ENCODE data around the gene NCOA7. TPM values are rescaled to one million over a fixed set of nuclear protein-coding genes. Genes with fewer than 3 reads are reported as not detected.
A peak's percentile ranks its signal among the peaks of the same experiment; 100 is the strongest.

NCOA7 gene
- total RNA-seq, 1 experiment from 2014 or later: 13.8 TPM

GRCh38 chr6:125811259-125811658 lies 20.5 kb downstream of the NCOA7 start:
- Histone ChIP-seq H4K20me1 (ENCODE audit: insufficient read depth) (no peaks in the 10 kb centered on the region), H3K9me2 (ENCODE audit: insufficient read depth) (no peaks in the 10 kb centered on the region), H2AFZ (ENCODE audit: low read depth, low read length, poor library complexity, severe bottlenecking) (no peak overlapping the region), H3K4me1 (ENCODE audit: control insufficient read depth in 1 of 2, insufficient read depth in 2 of 2, low read length in 2 of 2) (peaks cover 4 to 10% of the 10 kb centered on the region in 2 experiments; a peak in 3 of 4 replicates), H3K9ac (ENCODE audit: low read length) (no peak overlapping the region), H3K79me2 (ENCODE audit: insufficient read depth, low read length) (no peaks in the 10 kb centered on the region), H3K4me2 (ENCODE audit: low read length) (no peak overlapping the region), H3K27ac (ENCODE audit: low read depth, low read length) (no peak overlapping the region), H3K9me3 (ENCODE audit: control insufficient read depth in 1 of 2, insufficient read depth in 1 of 2, low read depth in 1 of 2, low read length in 2 of 2) (no peaks in the 10 kb centered on the region), H3K36me3 (ENCODE audit: control insufficient read depth in 1 of 2, insufficient read depth in 2 of 2, low read length in 2 of 2) (no peaks in the 10 kb centered on the region), H3K27me3 (ENCODE audit: insufficient read depth, low read length) (no peaks in the 10 kb centered on the region), H3K4me3 (replicated peaks in 1 of 2; ENCODE audit: low read depth in 1 of 2, low read length in 2 of 2) (no peak overlapping the region)
- no TSS peak for BruUV-seq (replicated peaks)
- POLR2A ChIA-PET: no interaction called here
- RAD21 ChIA-PET (ENCODE audit: low non-redundant PET in 1 of 2, low total read pairs in 2 of 2, uncharacterized antibody in 2 of 2, unreplicated experiment in 2 of 2): no interaction called here
- ATAC-seq (no peak), DNase-seq (ENCODE audit: low read depth, low spot score) (no peak)
- TF ChIP-seq, protein P1, sequence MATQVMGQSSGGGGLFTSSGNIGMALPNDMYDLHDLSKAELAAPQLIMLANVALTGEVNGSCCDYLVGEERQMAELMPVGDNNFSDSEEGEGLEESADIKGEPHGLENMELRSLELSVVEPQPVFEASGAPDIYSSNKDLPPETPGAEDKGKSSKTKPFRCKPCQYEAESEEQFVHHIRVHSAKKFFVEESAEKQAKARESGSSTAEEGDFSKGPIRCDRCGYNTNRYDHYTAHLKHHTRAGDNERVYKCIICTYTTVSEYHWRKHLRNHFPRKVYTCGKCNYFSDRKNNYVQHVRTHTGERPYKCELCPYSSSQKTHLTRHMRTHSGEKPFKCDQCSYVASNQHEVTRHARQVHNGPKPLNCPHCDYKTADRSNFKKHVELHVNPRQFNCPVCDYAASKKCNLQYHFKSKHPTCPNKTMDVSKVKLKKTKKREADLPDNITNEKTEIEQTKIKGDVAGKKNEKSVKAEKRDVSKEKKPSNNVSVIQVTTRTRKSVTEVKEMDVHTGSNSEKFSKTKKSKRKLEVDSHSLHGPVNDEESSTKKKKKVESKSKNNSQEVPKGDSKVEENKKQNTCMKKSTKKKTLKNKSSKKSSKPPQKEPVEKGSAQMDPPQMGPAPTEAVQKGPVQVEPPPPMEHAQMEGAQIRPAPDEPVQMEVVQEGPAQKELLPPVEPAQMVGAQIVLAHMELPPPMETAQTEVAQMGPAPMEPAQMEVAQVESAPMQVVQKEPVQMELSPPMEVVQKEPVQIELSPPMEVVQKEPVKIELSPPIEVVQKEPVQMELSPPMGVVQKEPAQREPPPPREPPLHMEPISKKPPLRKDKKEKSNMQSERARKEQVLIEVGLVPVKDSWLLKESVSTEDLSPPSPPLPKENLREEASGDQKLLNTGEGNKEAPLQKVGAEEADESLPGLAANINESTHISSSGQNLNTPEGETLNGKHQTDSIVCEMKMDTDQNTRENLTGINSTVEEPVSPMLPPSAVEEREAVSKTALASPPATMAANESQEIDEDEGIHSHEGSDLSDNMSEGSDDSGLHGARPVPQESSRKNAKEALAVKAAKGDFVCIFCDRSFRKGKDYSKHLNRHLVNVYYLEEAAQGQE (IDR thresholded peaks at IDR 0.05; ENCODE audit: low read depth): no peak
- intact Hi-C loops (cut with micrococcal nuclease): no loop called here
- CTCF ChIA-PET: no interaction called here

- Histone ChIP-seq H3K79me2 (ENCODE audit: insufficient read depth, low read length) (no peaks in the 10 kb centered on the region), H3K36me3 (ENCODE audit: control insufficient read depth in 1 of 2, insufficient read depth in 2 of 2, low read length in 2 of 2) (no peaks in the 10 kb centered on the region), H3K9me2 (ENCODE audit: insufficient read depth) (no peaks in the 10 kb centered on the region), H3K4me1 (ENCODE audit: control insufficient read depth in 1 of 2, insufficient read depth in 2 of 2, low read length in 2 of 2) (peaks cover 4 to 10% of the 10 kb centered on the region in 2 experiments; a peak in 3 of 4 replicates), H3K9ac (ENCODE audit: low read length) (no peak overlapping the region), H2AFZ (ENCODE audit: low read depth, low read length, poor library complexity, severe bottlenecking) (no peak overlapping the region), H4K20me1 (ENCODE audit: insufficient read depth) (no peaks in the 10 kb centered on the region), H3K27ac (ENCODE audit: low read depth, low read length) (no peak overlapping the region), H3K9me3 (ENCODE audit: control insufficient read depth in 1 of 2, insufficient read depth in 1 of 2, low read depth in 1 of 2, low read length in 2 of 2) (no peaks in the 10 kb centered on the region), H3K27me3 (ENCODE audit: insufficient read depth, low read length) (no peaks in the 10 kb centered on the region), H3K4me3 (replicated peaks in 1 of 2; ENCODE audit: low read depth in 1 of 2, low read length in 2 of 2) (no peak overlapping the region), H3K4me2 (ENCODE audit: low read length) (peak overlapping the region; percentile 7; the same call in 1 of the 2 replicates)
- DNase-seq (ENCODE audit: low read depth, low spot score): no peak
- intact Hi-C loops (cut with micrococcal nuclease): no loop called here
- CTCF ChIA-PET: no interaction called here
- POLR2A ChIA-PET: no interaction called here
- ATAC-seq: peak; percentile 30; the same call in 1 of the 2 replicates
- no TSS peak for BruUV-seq (replicated peaks)
- TF ChIP-seq CBX3 (IDR thresholded peaks at IDR 0.05; ENCODE audit: low read depth) (0 out of 2 replicates have a peak, but pooled peaks have one; percentile 13), SIN3A (IDR thresholded peaks at IDR 0.05; ENCODE audit: low read depth) (no peak)
- RAD21 ChIA-PET (ENCODE audit: low non-redundant PET in 1 of 2, low total read pairs in 2 of 2, uncharacterized antibody in 2 of 2, unreplicated experiment in 2 of 2): no interaction called here
Observed at GRCh38 chr6:125812394-125813292, 21.9 kb downstream of the NCOA7 start.
